OCI-LY3 (cell line): ENCODE data around the gene FAM181A.

ENCODE experiments used
- H2AFZ ChIP-seq: fragments of 200-600, 300-600 bp; shearing (Covaris generic); 2 replicates; pipeline ENCODE4 v1.6.0; 2014; ENCODE audit warnings: antibody characterized with exemption, low read depth, low read length
- H3K27ac ChIP-seq: fragments of 200-600, 300-600 bp; sonication (generic); 2 replicates; pipeline ENCODE4 v1.5.1; 2014; ENCODE audit warnings: mild to moderate bottlenecking, low read length, moderate library complexity, mixed read lengths
- H3K27me3 ChIP-seq: fragments of 200-600, 300-600 bp; sonication (generic); 2 replicates; pipeline ENCODE4 v1.6.1; 2014; ENCODE audit warnings: low read depth, low read length, mixed read lengths
- H3K36me3 ChIP-seq: fragments of 200-600, 300-600 bp; sonication (generic); replicated peaks from 2 replicates; pipeline ENCODE3; 2014; ENCODE audit warnings: low read depth, low read length, mixed read lengths
- H3K4me1 ChIP-seq: fragments of 300-600, 200-600 bp; sonication (generic); 2 replicates; pipeline ENCODE4 v1.6.1; 2014; ENCODE audit warnings: low read length, mixed read lengths
- H3K4me2 ChIP-seq: fragments of 200-600, 300-600 bp; sonication (generic); 2 replicates; pipeline ENCODE4 v1.6.1; 2014; ENCODE audit warnings: low read length, mixed read lengths
- H3K4me3 ChIP-seq: fragments of 300-600, 200-600 bp; sonication (generic); 2 replicates; pipeline ENCODE4 v1.5.1; 2014; ENCODE audit warnings: antibody characterized with exemption, mild to moderate bottlenecking, low read length, moderate library complexity
- H3K79me2 ChIP-seq: fragments of 300-600, 200-600 bp; shearing (Covaris generic); 2 replicates; pipeline ENCODE4 v1.6.1; 2014; ENCODE audit warnings: mild to moderate bottlenecking, low read length, mixed read lengths
- H3K9ac ChIP-seq: fragments of 300-600, 200-600 bp; shearing (Covaris generic); 2 replicates; pipeline ENCODE4 v1.6.0; 2014; ENCODE audit warnings: mild to moderate bottlenecking, low read length, moderate library complexity
- H3K9me3 ChIP-seq: fragments of 200-600, 300-600 bp; shearing (Covaris generic); 2 replicates; pipeline ENCODE4 v1.6.1; 2014; ENCODE audit warnings: low read length, mixed read lengths; ENCODE audit not compliant: insufficient read depth
- H4K20me1 ChIP-seq: fragments of 200-600, 300-600 bp; sonication (generic); 2 replicates; pipeline ENCODE4 v1.6.1; 2016; ENCODE audit warnings: low read length, mixed read lengths; ENCODE audit not compliant: insufficient read depth
- CTCF ChIP-seq: fragments of 200-600, 300-600 bp; sonication (generic); IDR thresholded peaks from 2 replicates; pipeline ENCODE4 v1.5.1; 2014; ENCODE audit warnings: antibody characterized with exemption, low read length, low read depth
- EZH2phosphoT487 ChIP-seq: fragments of 200-600 bp; shearing (Covaris generic); IDR thresholded peaks from 2 replicates; pipeline ENCODE4 v1.6.1; 2018; ENCODE audit warnings: antibody characterized with exemption, mixed run types, low read depth

FAM181A gene

GRCh38 chr14:93911975-93912615 is 15.0 kb upstream of the FAM181A start:
- H3K36me3 ChIP-seq: no peaks in the 10 kb centered on the region
- TF ChIP-seq EZH2phosphoT487 (no peak), CTCF (no peak)

GRCh38 chr14:93912782-93913181 is 14.4 kb upstream of the FAM181A start:
- Histone ChIP-seq H3K79me2 (no peaks in the 10 kb centered on the region), H3K4me2 (no peak overlapping the region), H3K27me3 (0 out of 2 replicates have a peak, but pooled peaks cover 5% of the 10 kb centered on the region), H4K20me1 (no peaks in the 10 kb centered on the region), H2AFZ (no peak overlapping the region), H3K4me3 (no peak overlapping the region), H3K27ac (no peak overlapping the region), H3K4me1 (no peaks in the 10 kb centered on the region), H3K9me3 (no peaks in the 10 kb centered on the region), H3K36me3 (no peaks in the 10 kb centered on the region), H3K9ac (no peak overlapping the region)
- TF ChIP-seq EZH2phosphoT487: no peak
- no peak for TF ChIP-seq CTCF

More at GRCh38 chr14:93911975-93912615, 15.0 kb upstream of the FAM181A start:
- Histone ChIP-seq H3K4me1 (no peaks in the 10 kb centered on the region), H3K9me3 (no peaks in the 10 kb centered on the region), H3K79me2 (no peaks in the 10 kb centered on the region), H3K27me3 (0 out of 2 replicates have a peak, but pooled peaks cover 1% of the 10 kb centered on the region), H3K4me3 (no peak overlapping the region), H3K27ac (no peak overlapping the region), H2AFZ (no peak overlapping the region), H3K9ac (no peak overlapping the region), H4K20me1 (no peaks in the 10 kb centered on the region), H3K4me2 (no peak overlapping the region)

- Histone ChIP-seq H3K27ac (no peak overlapping the region), H3K36me3 (no peaks in the 10 kb centered on the region), H2AFZ (no peak overlapping the region), H4K20me1 (no peaks in the 10 kb centered on the region), H3K4me3 (no peak overlapping the region), H3K4me1 (no peaks in the 10 kb centered on the region), H3K27me3 (0 out of 2 replicates have a peak, but pooled peaks cover 5% of the 10 kb centered on the region), H3K9ac (no peak overlapping the region), H3K9me3 (no peaks in the 10 kb centered on the region), H3K4me2 (no peak overlapping the region), H3K79me2 (no peaks in the 10 kb centered on the region)
- TF ChIP-seq CTCF: no peak
- no peak for TF ChIP-seq EZH2phosphoT487
Observed at GRCh38 chr14:93914278-93914677, 12.9 kb upstream of the FAM181A start.

- Histone ChIP-seq H3K79me2 (no peaks in the 10 kb centered on the region), H3K9me3 (no peaks in the 10 kb centered on the region), H3K4me2 (no peak overlapping the region), H3K36me3 (no peaks in the 10 kb centered on the region), H3K9ac (no peak overlapping the region), H4K20me1 (no peaks in the 10 kb centered on the region), H3K4me1 (no peaks in the 10 kb centered on the region), H2AFZ (no peak overlapping the region), H3K27me3 (0 out of 2 replicates have a peak, but pooled peaks cover 5% of the 10 kb centered on the region), H3K4me3 (no peak overlapping the region), H3K27ac (no peak overlapping the region)
- TF ChIP-seq CTCF (no peak), EZH2phosphoT487 (no peak)
Observed at GRCh38 chr14:93915070-93915705, 12.0 kb upstream of the FAM181A start.
